MCF 10A (cell line): ENCODE data around the gene BRAF. TPM values are rescaled to one million over a fixed set of nuclear protein-coding genes. Genes with fewer than 3 reads are reported as not detected.
"Not testable (repeated sequence)": the region's sequence is repeated elsewhere in the genome, so short reads cannot be mapped to it uniquely, and the experiment has no call there.

ENCODE experiments used
- BruUV-seq: library from RNA; stranded (reverse); fragments of 400-500 nt; replicated peaks from 2 replicates; lab custom pipeline; 2021; lab: Mats Ljungman, UMichigan
- CTCF ChIA-PET: fragments of 300-600 bp; sonication (Branson Sonifier 250); formaldehyde crosslinking; extraction: SDS; loops from one replicate; lab custom pipeline; 2021; ENCODE audit warnings: antibody characterized with exemption, inconsistent platforms; lab: Yijun Ruan, JAX
- POLR2A ChIA-PET: fragments of 300-600, 350-650 bp; sonication (Branson Sonifier 250); formaldehyde crosslinking; extraction: SDS; loops from one replicate; lab custom pipeline; 2020; ENCODE audit warnings: antibody characterized with exemption, inconsistent platforms; lab: Yijun Ruan, JAX
- DNase-seq: peaks from one replicate; pipeline ENCODE4 v3.0.0-alpha.2; 2018; ENCODE audit not compliant: unreplicated experiment
- H3K27ac Mint-ChIP-seq: one replicate; pipeline ENCODE4 v1.8.0; 2022; ENCODE audit warnings: mild to moderate bottlenecking, low read depth, mixed read lengths; ENCODE audit not compliant: unreplicated experiment
- H3K27me3 Mint-ChIP-seq: one replicate; pipeline ENCODE4 v1.8.0; 2022; ENCODE audit warnings: mixed read lengths; ENCODE audit not compliant: insufficient read depth, unreplicated experiment
- H3K36me3 Mint-ChIP-seq: one replicate; pipeline ENCODE4 v1.8.0; 2022; ENCODE audit warnings: mild to moderate bottlenecking, moderate library complexity, mixed read lengths; ENCODE audit not compliant: insufficient read depth, unreplicated experiment
- H3K4me1 Mint-ChIP-seq: one replicate; pipeline ENCODE4 v1.8.0; 2022; ENCODE audit warnings: mixed read lengths; ENCODE audit not compliant: insufficient read depth, unreplicated experiment
- H3K4me3 Mint-ChIP-seq: one replicate; pipeline ENCODE4 v1.8.0; 2022; ENCODE audit warnings: mild to moderate bottlenecking, moderate library complexity, mixed read lengths; ENCODE audit not compliant: unreplicated experiment
- H3K9me3 Mint-ChIP-seq: one replicate; pipeline ENCODE4 v1.8.0; 2022; ENCODE audit warnings: mixed read lengths; ENCODE audit not compliant: unreplicated experiment
- CTCF ChIP-seq: fragments of 200-600 bp; IDR thresholded peaks from one replicate; pipeline ENCODE4 v1.8.0; 2022; ENCODE audit warnings: antibody characterized with exemption, mild to moderate bottlenecking; ENCODE audit not compliant: unreplicated experiment
- intact Hi-C: fragments of 100-400 bp; cut with micrococcal nuclease; formaldehyde crosslinking; loops from 2 replicates; pipeline ENCODE4 v1.14.1; 2022
- total RNA-seq: library from RNA; stranded (reverse); gene quantifications from 2 replicates; pipeline ENCODE4 v1.2.3, GENCODE V29; 2022

Gene BRAF
- total RNA-seq, 1 experiment from 2014 or later, result 33.7 TPM

DNA sequence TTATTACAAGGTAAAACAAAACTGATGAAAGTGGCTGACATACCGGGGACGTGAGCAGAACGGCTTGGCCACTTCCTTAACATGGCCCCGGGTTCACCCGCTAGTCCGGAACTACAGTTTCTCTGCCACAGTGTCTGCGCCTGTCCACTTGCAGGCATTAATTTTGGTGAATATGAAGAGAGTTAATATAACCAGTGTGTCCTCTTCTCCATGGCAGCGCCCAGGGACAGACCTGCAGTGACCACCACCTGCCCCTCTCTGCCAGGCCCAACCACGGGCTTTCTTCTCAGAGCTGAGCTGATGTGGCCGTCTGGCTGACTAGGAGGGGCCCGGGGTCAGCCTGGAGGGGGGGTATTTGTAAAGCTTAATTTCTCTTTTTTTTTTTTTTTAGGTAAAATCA lies 229.3 kb downstream of the BRAF start:
- CTCF ChIA-PET, result interaction anchor here (1.1 kb wide), 1 partner anchor 27 kb away, joined by 3 read pairs; no protein-coding TSS in a partner anchor
- H3K9me3 Mint-ChIP-seq, result no peaks in the 10 kb centered on the region
- peaks cover 19% of the 10 kb centered on the region for H3K36me3 Mint-ChIP-seq
- intact Hi-C loops, result no loop called here
- no peak for TF ChIP-seq CTCF
- peaks cover 20% of the 10 kb centered on the region for H3K4me1 Mint-ChIP-seq
- H3K27ac Mint-ChIP-seq, result peak overlapping the region; percentile 94
- peak overlapping the region; percentile 86 for H3K4me3 Mint-ChIP-seq
- no peak for DNase-seq
- POLR2A ChIA-PET, result interaction anchor here (0.6 to 1.7 kb wide), 2 partner anchors 21 to 125 kb away, joined by 3 to 15 read pairs; partner anchors contain the start of gene ADCK2
- BruUV-seq, result no TSS peak
- no peaks in the 10 kb centered on the region for H3K27me3 Mint-ChIP-seq

DNA sequence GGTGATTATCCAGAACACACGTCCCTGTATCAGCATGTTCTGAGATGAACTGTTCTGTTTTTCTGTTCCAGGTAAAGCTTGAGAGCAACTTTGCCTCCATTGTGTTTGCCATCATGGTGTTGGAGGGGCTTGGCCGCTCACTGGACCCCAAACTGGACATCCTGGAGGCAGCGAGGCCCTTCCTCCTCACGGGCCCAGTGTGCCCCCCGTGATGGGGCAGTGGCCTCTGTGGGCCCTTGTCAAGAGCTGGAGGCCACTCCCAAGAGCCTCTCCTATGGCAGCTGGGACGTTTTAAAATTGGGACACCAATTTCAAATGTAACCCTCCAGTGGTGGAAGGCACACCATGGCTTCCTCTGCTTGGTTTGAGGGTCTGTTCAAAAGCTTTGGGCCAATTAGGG lies 230.1 kb downstream of the BRAF start:
- peaks cover 17% of the 10 kb centered on the region for H3K4me1 Mint-ChIP-seq
- no peak for DNase-seq
- H3K27ac Mint-ChIP-seq, result no peak overlapping the region
- CTCF ChIA-PET, result no interaction called here
- intact Hi-C loops, result no loop called here
- BruUV-seq, result no TSS peak
- no peaks in the 10 kb centered on the region for H3K9me3 Mint-ChIP-seq
- H3K36me3 Mint-ChIP-seq, result peaks cover 23% of the 10 kb centered on the region
- POLR2A ChIA-PET, result no interaction called here
- no peak overlapping the region for H3K4me3 Mint-ChIP-seq
- no peak for TF ChIP-seq CTCF
- no peaks in the 10 kb centered on the region for H3K27me3 Mint-ChIP-seq

DNA sequence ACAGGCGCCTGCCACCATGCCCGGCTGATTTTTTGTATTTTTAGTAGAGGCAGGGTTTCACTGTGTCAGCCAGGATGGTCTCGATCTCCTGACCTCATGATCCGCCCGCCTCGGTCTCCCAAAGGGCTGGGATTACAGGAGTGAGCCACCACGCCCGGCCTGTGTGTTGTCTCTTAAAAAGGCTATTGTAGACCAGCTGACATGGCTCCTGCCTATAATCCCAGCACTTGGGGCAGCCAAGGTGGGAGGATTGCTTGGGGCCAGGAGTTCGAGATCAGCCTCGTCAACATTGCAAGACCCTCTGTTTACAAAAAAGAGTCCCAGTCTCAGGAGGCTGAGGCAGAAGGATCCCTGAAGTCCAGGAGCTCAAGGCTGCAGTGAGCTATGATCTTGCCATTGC lies 230.9 kb downstream of the BRAF start:
- H3K27ac Mint-ChIP-seq, BruUV-seq, H3K27me3 Mint-ChIP-seq, H3K9me3 Mint-ChIP-seq, H3K4me3 Mint-ChIP-seq, intact Hi-C loops, CTCF ChIA-PET, DNase-seq: not testable (repeated sequence)
- Mint-ChIP-seq H3K36me3 (peaks cover 28% of the 10 kb centered on the region), H3K4me1 (peaks cover 10% of the 10 kb centered on the region)
- POLR2A ChIA-PET, result interaction anchor here (0.7 kb wide), 1 partner anchor 21 kb away, joined by 5 read pairs; the partner anchor contains the start of gene ADCK2

DNA sequence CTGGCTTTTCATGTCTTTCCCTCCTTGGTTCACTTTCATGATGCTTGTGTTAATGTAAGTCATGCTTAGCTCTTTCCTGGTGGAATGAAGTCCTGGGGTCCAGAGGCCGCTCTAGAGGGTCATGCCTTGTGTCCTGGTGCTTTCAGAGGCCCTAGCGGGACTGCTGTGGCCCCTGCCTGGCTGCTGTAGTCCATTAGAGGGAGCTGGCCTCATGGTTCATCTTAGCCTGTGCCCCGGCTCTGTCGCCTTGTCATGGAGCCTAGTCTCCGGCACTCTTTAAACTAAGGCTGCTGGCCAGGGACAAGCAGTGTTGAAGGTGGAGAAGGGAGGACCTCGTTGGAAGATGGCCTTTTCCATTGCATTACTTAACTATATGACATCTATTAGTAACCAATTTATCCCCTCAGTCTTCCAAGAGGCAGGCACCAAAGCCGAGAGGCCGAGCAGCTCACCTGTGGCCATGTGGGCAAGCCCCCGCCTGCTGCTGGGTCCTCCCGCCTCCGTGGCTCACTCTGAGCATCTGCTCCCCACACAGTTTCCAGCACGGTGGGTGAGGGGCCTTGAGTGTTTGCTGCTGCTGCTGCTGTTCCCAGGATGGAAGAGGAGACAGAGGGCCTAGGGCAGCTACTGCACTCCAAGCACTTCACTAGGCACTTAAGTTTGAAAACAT lies 233.2 kb downstream of the BRAF start:
- Mint-ChIP-seq H3K27me3 (no peaks in the 10 kb centered on the region), H3K27ac (no peak overlapping the region), H3K4me1 (no peaks in the 10 kb centered on the region), H3K4me3 (no peak overlapping the region), H3K36me3 (peaks cover 38% of the 10 kb centered on the region), H3K9me3 (no peaks in the 10 kb centered on the region)
- BruUV-seq, result no TSS peak
- no peak for DNase-seq
- intact Hi-C loops, result no loop called here
- no peak for TF ChIP-seq CTCF
- POLR2A ChIA-PET, result interaction anchor here (0.6 kb wide), 1 partner anchor 985 kb away, joined by 3 read pairs; no protein-coding TSS in a partner anchor
- CTCF ChIA-PET, result interaction anchor here (0.5 to 1.0 kb wide), 2 partner anchors 9 to 16 kb away, joined by 3 to 4 read pairs; no protein-coding TSS in a partner anchor
